ENCODE measurements around the gene PSMC3IP.

GRCh38 chr17:42535155-42536047, 42.1 kb downstream of the PSMC3IP start:
- TF ChIP-seq ZEB2 (tag by site-specific recombination; IDR thresholded peaks at IDR 0.05) (peak; percentile 95; the same call in 1 of the 2 replicates), CTCF (tag by site-specific recombination; IDR thresholded peaks at IDR 0.05) (no peak), PBX3 (CRISPR knock-in tag; IDR thresholded peaks at IDR 0.05) (no peak), REST (tag by site-specific recombination; IDR thresholded peaks at IDR 0.05) (no peak), PRDM4 (tag by site-specific recombination; IDR thresholded peaks at IDR 0.05) (no peak), ZSCAN4 (tag by site-specific recombination; IDR thresholded peaks at IDR 0.05) (no peak), PRDM1 (tag by site-specific recombination; IDR thresholded peaks at IDR 0.05) (no peak), OVOL3 (tag by site-specific recombination; IDR thresholded peaks at IDR 0.05) (no peak)
